ENCODE measurements around the gene PLPP4. TPM values are rescaled to one million over a fixed set of nuclear protein-coding genes. Genes with fewer than 3 reads are reported as not detected.

PLPP4 gene
- total RNA-seq (ENCODE audit: low replicate concordance): 0.90 TPM in 1 of 2 replicates, not detected in the other

DNA sequence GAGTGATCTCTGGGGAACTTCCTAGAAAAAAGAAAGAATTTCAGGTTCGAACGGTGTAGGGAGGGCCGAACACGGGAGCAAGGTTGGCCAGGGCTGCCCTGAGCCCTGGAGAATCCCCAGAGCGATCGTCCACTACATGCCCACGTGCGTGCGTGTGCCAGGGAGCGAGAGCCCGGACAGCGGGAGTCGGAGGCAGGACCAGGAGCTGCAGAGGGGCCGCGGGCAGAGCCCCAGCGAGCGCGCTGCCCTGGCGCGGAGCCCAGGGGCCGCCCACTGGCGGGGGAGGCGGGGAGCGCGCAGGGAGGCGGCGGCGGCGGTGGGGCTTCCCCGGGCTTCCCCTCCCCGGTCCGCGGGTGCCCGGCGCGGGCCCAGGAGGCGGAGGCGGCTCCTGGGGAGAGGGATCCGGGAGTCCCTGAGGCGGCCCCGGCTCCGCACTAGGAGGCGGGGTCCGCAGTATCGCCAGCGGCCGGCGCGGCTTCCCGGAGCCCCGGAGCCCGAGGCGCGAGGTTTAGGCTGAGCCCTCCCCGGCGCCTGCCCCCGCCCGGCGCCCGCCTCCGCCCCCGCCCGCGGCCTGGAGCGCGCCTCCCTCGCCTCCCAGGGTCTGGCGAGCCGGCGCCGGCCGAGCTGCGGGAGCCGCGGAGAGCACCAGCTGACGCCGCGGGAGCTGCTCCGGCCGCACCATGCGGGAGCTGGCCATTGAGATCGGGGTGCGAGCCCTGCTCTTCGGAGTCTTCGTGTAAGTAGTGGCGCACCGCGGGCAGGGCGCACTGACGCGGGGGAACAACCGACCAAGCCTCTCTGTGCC lies at the start of gene PLPP4:
TSS of gene PLPP4 (plus strand) at position 602 of the 805 bp plus-strand sequence. CDS start at position 681, 79 bp downstream.
- DNase-seq (ENCODE audit: low spot score): peak; percentile 78
- no peak within 1 kb of the TSS for H3K27ac Mint-ChIP-seq
- H3K4me3 ChIP-seq: peak within 1 kb of the TSS; percentile 56
- H3K36me3 Mint-ChIP-seq: no peaks in the 10 kb centered on the region
- peaks cover 36% of the 10 kb centered on the region for H3K27me3 Mint-ChIP-seq (ENCODE audit: insufficient read depth, low read depth)
- H3F3A ChIP-seq (ENCODE audit: low read depth): peaks cover 7% of the 10 kb centered on the region
- no peaks in the 10 kb centered on the region for H3K9me3 Mint-ChIP-seq
- no peaks in the 10 kb centered on the region for H3K36me3 ChIP-seq
- TF ChIP-seq EZH2 (IDR thresholded peaks at IDR 0.05): no peak
- no peak for TF ChIP-seq EZH2phosphoT487 (IDR thresholded peaks at IDR 0.05)
- TF ChIP-seq, protein P1, sequence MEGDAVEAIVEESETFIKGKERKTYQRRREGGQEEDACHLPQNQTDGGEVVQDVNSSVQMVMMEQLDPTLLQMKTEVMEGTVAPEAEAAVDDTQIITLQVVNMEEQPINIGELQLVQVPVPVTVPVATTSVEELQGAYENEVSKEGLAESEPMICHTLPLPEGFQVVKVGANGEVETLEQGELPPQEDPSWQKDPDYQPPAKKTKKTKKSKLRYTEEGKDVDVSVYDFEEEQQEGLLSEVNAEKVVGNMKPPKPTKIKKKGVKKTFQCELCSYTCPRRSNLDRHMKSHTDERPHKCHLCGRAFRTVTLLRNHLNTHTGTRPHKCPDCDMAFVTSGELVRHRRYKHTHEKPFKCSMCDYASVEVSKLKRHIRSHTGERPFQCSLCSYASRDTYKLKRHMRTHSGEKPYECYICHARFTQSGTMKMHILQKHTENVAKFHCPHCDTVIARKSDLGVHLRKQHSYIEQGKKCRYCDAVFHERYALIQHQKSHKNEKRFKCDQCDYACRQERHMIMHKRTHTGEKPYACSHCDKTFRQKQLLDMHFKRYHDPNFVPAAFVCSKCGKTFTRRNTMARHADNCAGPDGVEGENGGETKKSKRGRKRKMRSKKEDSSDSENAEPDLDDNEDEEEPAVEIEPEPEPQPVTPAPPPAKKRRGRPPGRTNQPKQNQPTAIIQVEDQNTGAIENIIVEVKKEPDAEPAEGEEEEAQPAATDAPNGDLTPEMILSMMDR (IDR thresholded peaks at IDR 0.05): no peak
- no peaks in the 10 kb centered on the region for H3K9me3 ChIP-seq (ENCODE audit: low read depth)
- H3K4me3 Mint-ChIP-seq: peak within 1 kb of the TSS; percentile 93
- peaks cover 10% of the 10 kb centered on the region for H3K4me1 ChIP-seq
- no peak within 1 kb of the TSS for H3K27ac ChIP-seq
- peak within 1 kb of the TSS; percentile 91 for H3K4me2 ChIP-seq
- H4K20me1 ChIP-seq (ENCODE audit: low read depth): no peaks in the 10 kb centered on the region
- H3K9ac ChIP-seq: no peak within 1 kb of the TSS
- H3K79me2 ChIP-seq (ENCODE audit: low read depth): no peaks in the 10 kb centered on the region
- peak within 1 kb of the TSS; percentile 83 for H2AFZ ChIP-seq (replicated peaks)
- H3K4me1 Mint-ChIP-seq: peaks cover 3% of the 10 kb centered on the region
- H3K27me3 ChIP-seq: peaks cover 83% of the 10 kb centered on the region

DNA sequence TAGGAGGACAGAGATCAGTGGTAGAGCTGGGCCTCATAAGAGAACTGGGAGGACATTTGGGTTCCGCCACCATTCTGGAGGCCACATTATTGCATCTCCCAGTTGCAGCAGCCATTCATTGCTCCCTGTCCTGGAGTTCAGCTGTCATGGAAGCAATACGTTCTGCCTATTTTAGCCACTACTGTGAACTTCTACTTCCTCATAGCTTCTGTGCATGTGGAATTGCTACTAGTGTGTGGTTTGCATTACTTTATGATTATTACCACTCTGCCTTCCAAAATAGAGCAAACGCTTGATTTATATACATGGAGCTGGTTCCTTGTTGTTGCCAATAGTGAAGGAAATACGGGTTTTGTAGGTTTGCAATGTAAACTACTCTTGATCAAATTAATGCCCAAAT lies 47.2 kb upstream of the PLPP4 start:
- Mint-ChIP-seq H3K36me3 (no peaks in the 10 kb centered on the region), H3K4me3 (no peak overlapping the region), H3K27ac (no peak overlapping the region), H3K4me1 (no peaks in the 10 kb centered on the region), H3K27me3 (ENCODE audit: insufficient read depth, low read depth) (no peaks in the 10 kb centered on the region), H3K9me3 (no peaks in the 10 kb centered on the region)
- DNase-seq (ENCODE audit: low spot score): no peak
- no peaks in the 10 kb centered on the region for H3K27me3 ChIP-seq
- H4K20me1 ChIP-seq (ENCODE audit: low read depth): no peaks in the 10 kb centered on the region
- H3K4me1 ChIP-seq: no peaks in the 10 kb centered on the region
- no peak overlapping the region for H3K4me3 ChIP-seq
- TF ChIP-seq EZH2 (IDR thresholded peaks at IDR 0.05) (no peak), EZH2phosphoT487 (IDR thresholded peaks at IDR 0.05) (no peak)
- TF ChIP-seq, protein P1 (IDR thresholded peaks at IDR 0.05): no peak
- no peak overlapping the region for H3K27ac ChIP-seq
- H3K9me3 ChIP-seq (ENCODE audit: low read depth): no peaks in the 10 kb centered on the region
- no peak overlapping the region for H2AFZ ChIP-seq (replicated peaks)
- H3F3A ChIP-seq (ENCODE audit: low read depth): no peaks in the 10 kb centered on the region
- H3K9ac ChIP-seq: no peak overlapping the region
- H3K79me2 ChIP-seq (ENCODE audit: low read depth): no peaks in the 10 kb centered on the region
- no peak overlapping the region for H3K4me2 ChIP-seq
- H3K36me3 ChIP-seq: no peaks in the 10 kb centered on the region

DNA sequence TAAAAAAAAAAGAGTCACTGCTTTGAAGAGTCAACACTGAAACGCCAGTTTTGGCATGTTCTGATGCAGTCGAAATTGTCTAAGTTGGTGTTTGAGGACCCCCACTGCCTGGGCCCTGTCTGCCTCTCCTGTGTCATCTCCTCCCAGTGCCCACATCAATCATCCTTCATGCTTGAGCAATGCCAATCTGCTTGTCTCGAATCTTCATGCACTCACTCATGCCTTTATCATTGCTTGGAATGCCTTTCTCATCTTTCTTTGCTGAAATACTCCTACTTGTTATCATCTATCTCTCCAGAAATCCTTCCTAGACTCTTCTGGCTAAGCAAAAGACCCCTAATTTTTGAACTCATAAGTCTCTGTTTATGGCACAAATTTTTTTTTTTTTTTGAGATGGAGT lies 42.1 kb upstream of the PLPP4 start:
- no peak overlapping the region for H3K9ac ChIP-seq
- no peak for DNase-seq (ENCODE audit: low spot score)
- Mint-ChIP-seq H3K9me3 (no peaks in the 10 kb centered on the region), H3K4me1 (no peaks in the 10 kb centered on the region), H3K4me3 (no peak overlapping the region), H3K36me3 (no peaks in the 10 kb centered on the region), H3K27me3 (ENCODE audit: insufficient read depth, low read depth) (peaks cover 6% of the 10 kb centered on the region), H3K27ac (no peak overlapping the region)
- H3K4me3 ChIP-seq: no peak overlapping the region
- H4K20me1 ChIP-seq (ENCODE audit: low read depth): no peaks in the 10 kb centered on the region
- H3K27me3 ChIP-seq: no peaks in the 10 kb centered on the region
- no peaks in the 10 kb centered on the region for H3K4me1 ChIP-seq
- no peak for TF ChIP-seq EZH2phosphoT487 (IDR thresholded peaks at IDR 0.05)
- H3F3A ChIP-seq (ENCODE audit: low read depth): no peaks in the 10 kb centered on the region
- H2AFZ ChIP-seq (replicated peaks): no peak overlapping the region
- no peak overlapping the region for H3K27ac ChIP-seq
- H3K79me2 ChIP-seq (ENCODE audit: low read depth): no peaks in the 10 kb centered on the region
- no peaks in the 10 kb centered on the region for H3K9me3 ChIP-seq (ENCODE audit: low read depth)
- H3K4me2 ChIP-seq: no peak overlapping the region
- H3K36me3 ChIP-seq: no peaks in the 10 kb centered on the region

DNA sequence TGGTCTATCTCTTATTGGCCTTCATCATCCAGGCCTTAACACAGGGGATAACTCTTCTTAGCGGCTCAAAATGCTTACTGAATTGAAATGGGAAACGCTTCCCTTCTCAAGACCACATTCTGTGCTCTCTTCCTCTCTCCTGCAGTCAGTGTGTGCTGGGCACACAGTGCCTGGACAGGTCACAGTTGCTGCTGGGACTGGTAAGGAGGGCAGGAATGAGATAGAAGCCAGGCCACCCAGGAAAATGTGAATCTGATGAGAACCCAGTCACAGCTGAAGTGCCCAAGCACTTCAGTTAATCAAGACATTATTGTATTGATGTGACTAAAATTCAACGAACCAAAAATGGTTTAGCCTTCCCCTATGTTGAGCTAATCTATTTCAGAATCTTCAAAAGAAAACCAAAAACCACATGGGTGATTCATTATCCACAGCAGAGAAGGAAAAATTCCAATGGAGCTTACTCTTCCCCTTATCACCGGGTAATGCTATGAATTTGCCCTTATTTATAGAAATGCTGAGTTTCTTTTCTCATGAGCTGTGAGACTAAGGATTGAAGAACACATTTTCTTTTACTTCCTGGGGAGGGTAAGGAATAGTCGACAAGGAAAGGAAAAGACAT lies 41.2 kb upstream of the PLPP4 start:
- H3K27ac Mint-ChIP-seq: no peak overlapping the region

More for the DNA sequence above, 41.2 kb upstream of the PLPP4 start:
- H3K4me3 ChIP-seq: no peak overlapping the region
- Mint-ChIP-seq H3K27me3 (ENCODE audit: insufficient read depth, low read depth) (peaks cover 9% of the 10 kb centered on the region), H3K4me1 (no peaks in the 10 kb centered on the region), H3K9me3 (no peaks in the 10 kb centered on the region), H3K4me3 (no peak overlapping the region), H3K36me3 (no peaks in the 10 kb centered on the region)
- H3K27ac ChIP-seq: no peak overlapping the region
- no peaks in the 10 kb centered on the region for H4K20me1 ChIP-seq (ENCODE audit: low read depth)
- H3K4me2 ChIP-seq: no peak overlapping the region
- H3K9me3 ChIP-seq (ENCODE audit: low read depth): no peaks in the 10 kb centered on the region
- no peak overlapping the region for H2AFZ ChIP-seq (replicated peaks)
- no peaks in the 10 kb centered on the region for H3F3A ChIP-seq (ENCODE audit: low read depth)
- no peaks in the 10 kb centered on the region for H3K27me3 ChIP-seq
- H3K9ac ChIP-seq: no peak overlapping the region
- no peaks in the 10 kb centered on the region for H3K79me2 ChIP-seq (ENCODE audit: low read depth)
- H3K4me1 ChIP-seq: no peaks in the 10 kb centered on the region
- TF ChIP-seq, protein P1 (IDR thresholded peaks at IDR 0.05): no peak
- no peak for TF ChIP-seq EZH2phosphoT487 (IDR thresholded peaks at IDR 0.05)
- TF ChIP-seq EZH2 (IDR thresholded peaks at IDR 0.05): no peak
- no peak for DNase-seq (ENCODE audit: low spot score)
- no peaks in the 10 kb centered on the region for H3K36me3 ChIP-seq
